GM12878 (cell line): ENCODE data around the gene ASB2. TPM values are rescaled to one million over a fixed set of nuclear protein-coding genes. Genes with fewer than 3 reads are reported as not detected.
A peak's percentile ranks its signal among the peaks of the same experiment; 100 is the strongest.

Experiments
- ASH2L ChIP-seq: fragments of 300-600, 200-600 bp; sonication (generic); IDR thresholded peaks from 2 replicates; pipeline ENCODE4 v1.6.1; 2017; ENCODE audit warnings: low read depth, mild to moderate bottlenecking, borderline replicate concordance
- ATF7 ChIP-seq: fragments of 450-650 bp; IDR thresholded peaks from 2 replicates; pipeline ENCODE4 v1.6.1; 2016; ENCODE audit warnings: low read depth, mild to moderate bottlenecking
- BHLHE40 ChIP-seq, 2 experiments: fragments of 450-650 bp in 1 of 2; IDR thresholded peaks; 2 replicates each; pipeline ENCODE4 v1.6.1; 2011 to 2017; ENCODE audit warnings: low read depth in 2 of 2, borderline replicate concordance in 1 of 2, improper control_type of control experiment in 1 of 2, low read length in 1 of 2, mild to moderate bottlenecking in 1 of 2
- EP300 ChIP-seq, 2 experiments: fragments of 150-350 bp in 1 of 2; IDR thresholded peaks; 2 replicates each; pipeline ENCODE4 v1.6.1; 2011 to 2012; ENCODE audit warnings: low read depth in 2 of 2, low read length in 2 of 2, borderline replicate concordance in 1 of 2, improper control_type of control experiment in 1 of 2, inconsistent platforms in 1 of 2; ENCODE audit not compliant: control insufficient read depth in 1 of 2
- ESRRA ChIP-seq: IDR thresholded peaks from 2 replicates; pipeline ENCODE4 v1.6.1; 2012; ENCODE audit warnings: mild to moderate bottlenecking, low read length, improper control_type of control experiment
- ETV6 ChIP-seq, 2 experiments: fragments of 450-650 bp in 1 of 2; IDR thresholded peaks in 1 of 2; conservative IDR thresholded peaks in 1 of 2; 2 replicates each; pipeline ENCODE4 v1.6.1; 2014; ENCODE audit warnings: antibody characterized with exemption in 1 of 2, borderline replicate concordance in 1 of 2, low read depth in 1 of 2, mild to moderate bottlenecking in 1 of 2, moderate library complexity in 1 of 2
- IKZF2 ChIP-seq, 2 experiments: fragments of 450-650 bp; IDR thresholded peaks; 2 replicates each; pipeline ENCODE4 v1.6.1; 2017; ENCODE audit warnings: mild to moderate bottlenecking in 2 of 2, moderate library complexity in 2 of 2
- IRF4 ChIP-seq: IDR thresholded peaks from 2 replicates; pipeline ENCODE4 v1.6.1; 2011; ENCODE audit warnings: low read depth, low read length
- LARP7 ChIP-seq: fragments of 450-650 bp; IDR thresholded peaks from 2 replicates; pipeline ENCODE4 v1.6.1; 2017; ENCODE audit warnings: mild to moderate bottlenecking
- POLR2A ChIP-seq: IDR thresholded peaks from 2 replicates; pipeline ENCODE4 v1.6.1; 2011; ENCODE audit warnings: low read depth, mild to moderate bottlenecking, low read length
- PRDM15 ChIP-seq: fragments of 450-650 bp; formaldehyde crosslinking; IDR thresholded peaks from 2 replicates; pipeline ENCODE4 v1.4.0; 2020; ENCODE audit warnings: mild to moderate bottlenecking, moderate library complexity
- RAD21 ChIP-seq: IDR thresholded peaks from 2 replicates; pipeline ENCODE4 v1.6.1; 2011; ENCODE audit warnings: mild to moderate bottlenecking, low read depth, low read length, moderate library complexity; ENCODE audit not compliant: insufficient read depth
- RB1 ChIP-seq: fragments of 450-650 bp; formaldehyde crosslinking; IDR thresholded peaks from 2 replicates; pipeline ENCODE4 v1.6.1; 2017; ENCODE audit warnings: mild to moderate bottlenecking, borderline replicate concordance
- SKIL ChIP-seq: fragments of 450-650 bp; IDR thresholded peaks from 2 replicates; pipeline ENCODE4 v1.6.1; 2017; ENCODE audit warnings: mild to moderate bottlenecking, low read depth, inconsistent platforms; ENCODE audit not compliant: poor library complexity, severe bottlenecking
- STAT1 ChIP-seq: fragments of 450-650 bp; conservative IDR thresholded peaks from 2 replicates; pipeline ENCODE4 v1.6.1; 2014; ENCODE audit warnings: antibody characterized with exemption, mild to moderate bottlenecking
- TCF12 ChIP-seq: IDR thresholded peaks from 2 replicates; pipeline ENCODE4 v1.6.1; 2011; ENCODE audit warnings: low read depth, mild to moderate bottlenecking, low read length
- ZNF592 ChIP-seq: fragments of 450-650 bp; IDR thresholded peaks from 2 replicates; pipeline ENCODE4 v1.6.1; 2017; ENCODE audit warnings: mild to moderate bottlenecking, moderate library complexity
- polyA plus RNA-seq, 11 experiments: library from polyadenylated mRNA; depleted of rRNA in 4 of 11; unstranded in 6 of 11; stranded (reverse) in 5 of 11; fragments of >200 nt; fragmentation: Nextera tagmentation in 4 of 11; fragmentation: Illumina TruSeq in 1 of 11; extraction: Ambion mirVana in 4 of 11; extraction: Trizol in 1 of 11; gene quantifications; 1 replicate in 1 of 11; 2 replicates in 10 of 11; pipeline versions ENCODE4 v1.2.1 to v1.2.3, GENCODE V29; 2011 to 2016; ENCODE audit warnings: inconsistent platforms in 2 of 11, missing spikeins in 2 of 11, low read depth in 1 of 11
- total RNA-seq, 4 experiments: library from RNA; depleted of rRNA in 3 of 4; stranded (reverse); fragments of >200 nt in 3 of 4; fragmentation: Illumina TruSeq in 1 of 4; extraction: Trizol in 1 of 4; gene quantifications; 2 replicates each; pipeline versions ENCODE4 v1.2.1 to v1.2.3, GENCODE V29; 2013 to 2021

The ASB2 gene
- total and polyA plus RNA-seq, 10 of the 15 experiments (the other 5 are each of a cell fraction or from before 2014, with no cell fraction given), result 3.0 to 54.8 (median 33.5) TPM

- TF ChIP-seq PRDM15 (CRISPR knock-in tag) (no peak), EP300 (IDR thresholded peaks at IDR 0.05; ENCODE audit: borderline replicate concordance in 1 of 2, control insufficient read depth in 1 of 2, low read depth in 2 of 2, low read length in 2 of 2) (peak; percentile 89 to 96), IKZF2 (IDR thresholded peaks at IDR 0.05) (peak; percentile 80 to 88), LARP7 (peak; percentile 42; the same call in 1 of the 2 replicates), ASH2L (peak; percentile 96; the same call in 1 of the 2 replicates), POLR2A (peak; percentile 79), STAT1 (no peak), SKIL (peak; percentile 78), RAD21 (no peak), ATF7 (peak; percentile 72), ESRRA (peak; percentile 81; the same call in 1 of the 2 replicates), RB1 (peak; percentile 30; the same call in 1 of the 2 replicates), BHLHE40 (IDR thresholded peaks at IDR 0.05; ENCODE audit: borderline replicate concordance in 1 of 2, low read depth in 2 of 2, low read length in 1 of 2) (peak; percentile 53 to 65; a peak in 3 of 4 replicates), ETV6 (conservative IDR thresholded peaks at IDR 0.05 in 1 of 2, IDR thresholded peaks at IDR 0.05 in 1 of 2; ENCODE audit: borderline replicate concordance in 1 of 2, low read depth in 1 of 2) (peak in 1 of 2 experiments; percentile 96; a peak in 2 of 4 replicates), ZNF592 (peak; percentile 53; the same call in 1 of the 2 replicates), TCF12 (peak; percentile 98), IRF4 (peak; percentile 28; the same call in 1 of the 2 replicates)
These were observed 13.4 kb downstream of the ASB2 start (continued) for GRCh38 chr14:93962701-93963601.
